Measurements from ENCODE around the gene PKNOX2. TPM values are rescaled to one million over a fixed set of nuclear protein-coding genes. Genes with fewer than 3 reads are reported as not detected.
A peak's percentile ranks its signal among the peaks of the same experiment; 100 is the strongest.

PKNOX2 gene
- total RNA-seq, 1 donor from 2014 or later, result not detected

DNA sequence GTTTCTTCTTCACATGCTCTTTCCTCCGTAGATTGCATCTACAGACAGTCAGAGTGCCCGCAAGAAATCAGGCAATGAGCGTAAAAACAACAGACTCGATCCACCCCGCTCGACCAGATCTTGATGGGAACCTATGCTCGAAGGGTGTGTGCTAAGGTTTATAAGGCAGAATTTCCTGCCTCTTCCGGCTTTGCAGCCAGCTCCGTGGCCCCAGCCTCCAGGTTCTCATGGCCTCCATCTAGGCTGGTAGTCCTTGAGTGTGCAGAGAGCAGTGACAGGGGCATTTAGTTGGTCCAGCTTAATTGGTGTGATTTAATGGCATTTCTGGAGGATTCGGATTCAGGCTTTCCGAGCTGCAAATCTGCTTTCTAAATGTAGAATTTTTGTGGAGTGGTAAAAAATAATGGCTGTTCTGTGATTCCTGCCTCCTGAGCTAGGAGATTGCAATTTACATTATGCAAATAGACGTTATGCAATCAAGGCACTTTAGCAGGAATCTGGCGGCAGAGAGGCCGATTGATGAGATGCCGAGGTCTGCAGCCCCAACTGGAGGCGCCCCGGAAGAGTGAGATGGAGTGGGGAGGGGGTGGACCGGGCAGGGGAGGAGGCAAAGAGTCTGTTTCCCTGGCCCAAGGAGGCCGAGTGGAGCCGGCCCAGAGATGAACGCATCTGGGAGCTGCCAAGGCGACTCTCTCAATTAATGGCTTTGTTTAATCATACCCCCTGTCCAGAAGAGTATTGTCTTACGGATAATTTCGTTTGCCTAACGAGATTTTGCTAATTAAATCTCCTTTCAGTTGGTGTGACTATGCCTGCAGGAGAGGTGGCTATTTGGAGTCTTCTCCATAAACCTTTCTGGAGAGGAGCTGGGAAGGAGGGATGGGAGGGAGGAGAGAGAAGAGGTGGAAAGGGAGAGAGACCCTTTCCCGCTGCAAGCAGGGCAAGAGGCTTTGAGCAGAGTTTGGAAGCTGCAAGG, 75.3 kb downstream of the PKNOX2 start:
- no peak for DNase-seq

DNA sequence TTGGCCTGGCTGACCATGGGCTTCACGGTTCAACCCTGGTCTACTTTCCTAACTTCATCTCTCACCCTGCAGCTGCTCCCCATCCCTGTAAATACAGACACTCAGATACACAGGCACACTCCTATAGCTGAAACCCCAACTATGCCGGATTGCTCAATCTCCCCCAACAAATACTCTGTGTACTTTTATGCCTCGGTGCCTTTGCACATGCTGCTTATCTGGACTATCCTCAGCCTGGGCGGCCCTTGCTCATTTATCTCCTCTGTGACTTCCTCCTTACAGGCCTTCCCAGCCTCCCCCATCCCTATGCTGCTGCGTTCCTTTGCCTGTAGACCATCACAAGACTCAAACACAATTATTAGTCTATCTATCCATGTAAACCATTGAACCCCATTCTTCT, 76.6 kb downstream of the PKNOX2 start:
- DNase-seq, result no peak

DNA sequence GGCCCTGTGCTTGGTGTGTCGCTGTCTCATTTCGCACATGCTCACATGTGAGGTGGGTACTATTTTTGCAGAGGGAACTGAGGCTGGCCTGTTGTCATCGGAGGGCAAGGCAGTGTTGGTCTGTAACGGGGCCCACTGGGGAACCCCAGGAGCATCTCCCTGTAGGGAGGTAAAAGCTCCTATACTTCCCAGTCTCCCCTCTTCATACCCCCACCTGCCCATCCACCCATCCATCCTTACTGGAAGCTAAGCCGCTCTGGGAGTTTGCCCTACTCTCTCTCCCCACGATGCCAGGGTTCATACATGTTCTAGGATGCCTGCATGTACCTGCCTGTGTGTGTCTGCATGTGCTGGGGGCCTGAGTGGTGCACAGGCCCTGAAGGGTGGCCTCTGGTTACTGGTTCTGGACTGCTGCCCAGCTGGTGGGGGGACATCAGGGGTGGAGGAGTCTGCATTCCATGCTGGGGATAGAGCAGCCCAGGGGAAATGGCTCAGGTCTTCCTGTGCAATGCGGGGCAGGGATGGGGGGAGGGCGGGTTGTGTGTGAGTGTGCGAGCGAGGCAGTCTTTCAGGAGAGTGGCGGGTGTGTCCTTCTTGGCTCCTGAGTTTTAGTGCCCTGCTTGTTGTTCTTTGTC, 77.7 kb downstream of the PKNOX2 start:
- no peak for DNase-seq

DNA sequence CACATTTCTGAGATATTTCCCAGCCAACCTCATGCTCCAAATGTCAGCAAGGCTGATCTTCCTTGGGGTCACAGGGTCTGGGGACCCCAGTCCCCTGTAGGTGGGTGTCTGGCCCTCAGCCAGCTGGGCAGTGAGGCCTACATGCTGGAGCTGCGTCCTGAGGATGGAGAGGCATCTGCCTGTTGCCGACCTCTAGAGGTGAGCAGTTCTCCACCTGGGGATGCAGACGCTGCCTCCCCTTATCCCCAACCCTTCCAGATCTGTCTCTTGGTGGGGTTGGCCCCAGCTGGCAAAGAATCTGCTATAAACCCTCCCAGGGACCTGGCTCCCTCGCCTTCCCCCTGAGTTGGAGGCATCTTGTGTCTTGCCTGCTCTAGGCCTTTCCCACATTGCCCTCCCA, 79.6 kb downstream of the PKNOX2 start:
- no peak for DNase-seq

DNA sequence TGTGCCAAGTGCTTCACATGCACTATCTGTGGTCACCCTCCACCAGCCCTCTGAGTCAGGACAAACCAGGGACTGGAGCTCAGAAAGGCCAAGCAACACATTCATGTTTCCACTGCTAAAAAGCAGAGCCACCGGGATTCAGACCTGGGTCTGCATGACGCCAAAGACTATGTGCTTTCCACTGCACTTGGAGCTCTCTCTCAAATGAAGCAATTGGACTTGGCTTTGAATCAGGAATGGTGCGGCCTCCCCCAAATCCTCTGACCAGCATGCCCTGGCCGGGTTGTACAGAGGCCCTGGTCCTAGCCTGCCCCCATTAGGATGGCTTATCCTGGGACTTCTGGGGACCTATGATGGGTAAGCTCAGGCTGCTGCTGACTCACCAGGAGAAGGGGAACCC, 80.7 kb downstream of the PKNOX2 start:
- no peak for DNase-seq

DNA sequence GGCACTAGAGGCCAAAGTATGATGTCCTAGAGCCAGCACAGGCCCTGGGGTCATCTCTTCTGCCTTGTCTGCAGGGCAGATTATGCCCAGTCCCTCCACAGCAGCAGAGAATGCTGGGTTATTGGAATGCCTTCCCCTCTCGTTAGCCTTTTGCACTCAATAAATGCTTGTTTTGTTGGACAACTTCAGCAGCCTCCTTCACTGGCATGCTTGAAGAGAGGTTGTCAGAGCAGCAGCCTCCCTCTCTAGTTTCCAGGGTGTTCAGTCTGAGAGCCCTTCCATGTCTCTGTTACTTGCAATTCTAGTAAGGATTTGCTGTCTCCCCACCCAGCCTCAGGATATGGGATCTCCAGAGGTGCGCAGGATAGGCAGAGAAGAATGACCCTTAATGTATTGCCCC, 82.9 kb downstream of the PKNOX2 start:
- no peak for DNase-seq

DNA sequence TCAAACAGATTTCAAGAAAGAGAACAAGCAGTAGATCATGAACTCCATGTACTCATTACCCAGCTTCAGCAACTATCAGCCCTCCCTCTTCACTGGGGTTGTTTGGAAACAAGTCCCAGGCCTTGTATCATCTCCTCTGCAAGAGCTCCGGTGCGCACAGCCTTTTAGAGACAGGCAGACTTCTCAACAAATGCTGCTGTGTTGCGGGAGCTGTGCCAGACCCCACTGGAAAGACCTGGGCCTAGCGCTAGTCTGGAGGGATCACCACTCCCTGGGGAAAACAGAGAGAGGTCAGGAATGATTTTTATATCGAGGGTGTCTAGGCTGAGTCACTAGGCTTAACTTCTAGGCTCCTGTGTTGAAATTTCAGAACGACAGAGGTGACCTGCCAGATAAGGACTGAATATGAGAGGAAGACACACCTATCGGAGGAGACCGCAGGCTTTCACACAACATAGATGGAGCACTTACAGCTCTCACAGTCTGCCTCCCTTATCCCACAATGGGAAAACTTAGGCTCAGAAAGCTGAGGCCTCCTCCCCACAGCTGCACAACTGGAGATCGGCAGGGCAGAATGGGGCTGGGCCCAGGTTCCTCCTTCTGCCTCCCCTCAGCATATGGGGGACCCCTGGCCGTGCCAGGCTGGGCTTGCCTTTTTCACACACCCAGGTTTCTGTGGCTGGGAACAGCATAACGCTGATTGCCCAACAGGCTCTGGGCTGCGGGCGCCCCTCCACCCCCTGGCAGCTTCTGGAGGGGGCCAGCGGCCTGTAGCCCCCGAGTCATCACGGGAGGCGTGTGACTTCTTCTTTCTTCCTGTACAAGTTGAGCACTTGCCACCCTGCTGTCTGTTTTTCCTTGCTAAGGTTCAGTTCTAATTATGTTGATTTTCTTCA, 86.0 kb downstream of the PKNOX2 start:
- no peak for DNase-seq

DNA sequence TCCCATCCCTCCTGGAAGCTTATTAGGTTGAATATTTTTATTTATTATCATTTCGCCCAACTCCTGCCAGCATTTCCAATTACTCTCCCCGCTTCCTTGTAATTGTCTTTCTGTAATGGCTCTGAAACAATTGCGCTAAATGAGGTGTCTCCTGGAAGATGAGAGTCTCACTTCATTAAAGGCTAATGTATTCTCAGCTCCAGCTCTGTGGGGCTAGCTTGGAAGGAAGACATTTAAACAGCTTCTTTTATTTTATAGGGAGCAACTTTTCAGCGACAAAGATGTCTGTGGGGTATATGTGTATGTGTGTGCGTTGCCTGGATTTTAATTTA, 86.6 kb downstream of the PKNOX2 start:
- no peak for DNase-seq

DNA sequence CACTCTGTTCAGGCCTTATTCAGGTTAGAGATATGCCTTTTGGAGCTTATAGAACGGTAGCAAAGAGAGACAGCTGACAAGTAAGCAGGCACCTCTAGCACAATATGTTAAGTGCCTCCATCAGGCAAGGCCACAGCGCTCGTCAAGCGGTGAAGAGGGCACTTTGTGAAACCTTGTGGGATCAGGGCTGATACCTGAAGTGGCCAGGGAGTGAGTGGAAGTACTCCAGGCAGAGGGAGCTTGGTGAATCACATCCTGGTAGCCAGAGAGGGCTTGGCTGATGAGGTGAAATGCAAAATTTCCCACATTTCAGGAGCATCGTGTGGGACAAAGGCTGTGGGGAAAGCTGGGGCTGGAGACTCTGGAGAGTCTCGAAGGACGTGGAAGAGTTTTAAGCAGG, 87.4 kb downstream of the PKNOX2 start:
- DNase-seq, result no peak

DNA sequence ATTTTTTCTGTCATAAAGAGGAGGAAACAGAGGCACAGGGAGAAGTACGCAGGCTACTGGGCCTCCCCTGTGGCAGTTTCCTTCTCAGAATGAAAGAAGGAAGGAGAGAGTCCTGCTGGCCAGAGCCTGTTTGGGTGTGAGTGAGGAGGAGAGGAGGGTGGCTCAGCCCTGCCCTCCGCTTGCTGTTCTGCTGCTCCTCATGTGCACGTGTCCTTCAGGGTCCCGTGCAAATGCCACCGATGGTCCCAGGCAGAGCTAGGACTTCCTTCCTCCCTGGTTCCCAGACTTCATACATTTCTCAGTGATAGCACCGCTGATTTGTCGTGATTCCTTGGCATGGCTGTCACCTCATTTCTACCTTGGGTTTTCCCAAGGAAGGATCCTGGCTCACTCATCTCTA, 88.7 kb downstream of the PKNOX2 start:
- no peak for DNase-seq

DNA sequence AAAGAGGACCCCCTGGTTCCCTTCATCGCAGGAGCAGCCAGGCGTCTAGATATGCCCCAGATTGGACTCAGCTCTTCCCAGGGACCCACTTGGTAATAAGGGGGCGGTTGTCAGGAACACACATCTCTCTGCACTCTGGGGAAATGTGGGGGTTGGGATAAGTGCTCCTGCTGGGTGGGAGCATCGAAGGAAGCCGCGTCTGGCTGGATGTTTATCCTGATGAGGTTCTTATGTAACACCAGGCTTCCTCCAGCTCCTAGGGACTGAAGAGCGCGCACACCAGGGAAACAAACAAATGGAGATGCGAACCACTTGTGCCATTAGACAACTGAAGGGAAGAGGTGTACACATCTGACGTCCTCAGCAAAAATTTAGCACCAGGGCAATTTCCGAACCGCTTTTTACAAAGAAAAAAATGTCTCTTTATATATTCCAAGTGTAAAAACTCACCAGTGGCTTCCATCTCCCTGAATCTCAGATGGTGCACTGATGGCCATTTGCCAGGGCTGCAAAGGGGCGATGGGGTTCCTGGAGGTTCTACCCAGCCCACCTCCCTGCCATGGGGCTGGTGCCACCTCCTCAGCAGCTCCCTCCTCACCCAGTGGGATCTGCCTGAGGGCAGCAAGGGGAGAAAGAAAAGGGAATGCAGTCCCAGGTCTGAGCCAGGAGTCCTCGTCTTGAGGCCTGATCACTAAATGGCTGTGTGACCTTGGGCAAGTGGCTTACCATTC, 89.4 kb downstream of the PKNOX2 start:
- DNase-seq, result no peak

DNA sequence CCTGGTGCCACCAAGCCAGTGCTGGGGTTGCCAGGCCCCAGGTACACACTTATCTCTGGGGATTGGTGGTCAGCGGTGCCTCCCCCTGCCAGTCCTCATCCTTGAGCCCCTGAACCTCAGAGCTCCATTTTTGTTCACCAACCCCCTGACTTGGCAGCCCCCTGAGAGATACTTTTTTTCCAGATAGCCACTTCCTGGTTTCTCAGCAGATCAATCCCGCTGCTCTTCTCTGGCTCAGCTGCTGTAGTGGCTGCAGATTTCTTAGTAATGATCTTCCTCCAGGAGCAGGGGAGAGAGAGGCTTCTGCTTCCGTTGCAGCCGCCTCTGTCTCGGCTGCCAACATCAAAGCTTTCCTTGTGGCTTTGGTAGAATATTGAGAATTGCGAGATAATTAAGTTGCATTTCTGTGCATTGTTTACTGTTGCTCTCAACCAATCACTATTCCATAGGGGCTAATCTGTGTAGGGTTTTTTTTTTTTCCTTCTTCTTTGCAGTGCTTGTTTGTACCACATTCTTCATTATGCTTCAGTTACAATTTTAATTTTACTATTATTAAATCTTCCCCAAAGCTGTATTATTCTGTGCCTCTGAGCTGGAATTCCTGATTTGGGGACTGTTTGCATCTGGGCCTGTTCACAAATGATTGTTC, 92.1 kb downstream of the PKNOX2 start:
- DNase-seq, result no peak

DNA sequence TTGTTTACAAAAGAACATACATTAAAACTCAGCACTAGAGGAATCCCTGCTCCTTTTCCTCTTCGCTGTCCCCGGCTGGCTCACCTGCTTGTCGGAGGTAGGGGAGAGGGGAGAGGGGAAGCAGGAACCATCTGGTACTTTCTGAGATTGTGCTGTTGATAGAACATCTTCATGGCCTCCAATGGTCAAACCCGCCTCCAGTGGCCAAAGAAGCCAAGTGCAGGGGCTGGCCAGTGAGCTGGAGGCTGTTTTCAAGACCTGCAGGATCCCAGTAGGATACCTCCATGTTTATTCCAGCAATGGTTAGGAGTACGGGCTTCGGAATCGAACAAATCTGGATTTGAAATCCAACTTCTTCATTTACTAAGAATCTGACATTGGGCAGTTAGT, 92.6 kb downstream of the PKNOX2 start:
- peak; percentile 20 for DNase-seq

DNA sequence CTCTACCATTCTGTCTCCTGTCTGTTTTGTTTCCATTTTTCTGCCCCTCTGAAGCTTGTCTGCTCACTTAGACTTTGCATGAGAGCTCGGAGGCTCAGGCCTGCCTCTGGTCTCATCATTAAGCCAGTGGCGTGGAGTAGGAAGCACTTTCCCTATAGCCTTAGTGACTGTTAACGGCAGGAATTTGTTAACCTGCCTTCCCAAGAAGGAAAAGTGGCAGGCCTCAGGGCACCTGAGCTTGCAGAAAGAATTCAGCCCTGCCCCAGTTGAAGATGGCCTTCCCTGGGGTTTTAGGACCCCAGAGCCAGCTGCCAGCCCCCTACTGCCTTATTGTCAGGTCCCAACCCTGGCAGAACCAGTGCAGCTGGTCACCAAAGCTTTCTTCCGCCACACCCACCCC, 93.2 kb downstream of the PKNOX2 start:
- DNase-seq, result no peak

DNA sequence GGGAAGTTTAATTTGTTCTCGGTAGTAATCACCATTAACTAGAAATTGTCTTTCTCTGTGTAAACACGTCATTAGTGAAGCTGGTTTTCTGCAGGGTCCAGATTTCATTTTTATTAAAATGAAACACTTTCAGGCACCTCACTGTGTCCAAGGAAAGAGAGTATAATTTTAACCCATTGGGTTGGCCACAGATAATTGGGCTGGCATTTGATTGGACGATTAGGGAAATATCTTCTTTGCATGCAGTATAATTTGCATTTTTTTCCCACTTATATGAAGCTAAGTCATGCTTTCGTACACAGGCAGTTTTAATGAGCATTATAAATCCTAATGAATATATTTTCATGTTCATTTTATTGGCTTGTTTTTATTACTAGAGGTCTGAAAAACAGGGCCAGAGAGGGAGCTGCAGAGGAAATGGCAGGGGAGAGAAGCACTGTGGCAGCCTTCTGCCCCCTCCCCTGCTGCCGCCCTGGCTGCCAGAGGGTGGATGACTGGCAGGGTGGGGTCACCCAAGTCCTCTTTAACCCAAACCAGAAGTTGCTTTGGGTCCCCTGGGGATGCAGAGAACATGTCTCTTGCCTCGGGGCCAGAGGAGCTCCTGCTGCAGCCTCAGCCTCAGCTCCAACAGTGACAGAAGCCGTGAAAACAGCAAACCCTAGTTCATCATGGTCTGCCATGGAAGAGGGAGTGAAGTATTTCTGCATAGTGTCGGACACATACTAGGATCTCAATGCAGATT, 93.9 kb downstream of the PKNOX2 start:
- no peak for DNase-seq

DNA sequence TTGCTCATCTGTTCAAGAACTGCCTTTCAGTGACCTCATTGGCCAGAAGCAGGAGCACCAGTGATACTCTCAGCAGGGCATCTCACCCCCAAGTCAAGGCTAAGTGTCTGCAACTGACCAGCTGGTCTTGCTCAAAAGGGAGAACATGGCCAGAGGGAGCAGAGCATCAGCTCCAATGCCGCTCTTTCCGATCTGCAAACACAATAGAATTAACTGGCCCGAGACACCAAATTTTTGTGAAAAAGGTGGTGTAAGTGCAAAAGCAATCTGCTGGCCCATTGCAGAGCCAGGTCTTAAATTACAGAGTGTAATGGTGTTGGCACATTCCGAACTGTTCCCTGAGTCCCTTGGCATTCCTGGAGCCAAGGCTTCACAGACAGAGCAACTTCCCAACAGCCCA, 97.0 kb downstream of the PKNOX2 start:
- no peak for DNase-seq

DNA sequence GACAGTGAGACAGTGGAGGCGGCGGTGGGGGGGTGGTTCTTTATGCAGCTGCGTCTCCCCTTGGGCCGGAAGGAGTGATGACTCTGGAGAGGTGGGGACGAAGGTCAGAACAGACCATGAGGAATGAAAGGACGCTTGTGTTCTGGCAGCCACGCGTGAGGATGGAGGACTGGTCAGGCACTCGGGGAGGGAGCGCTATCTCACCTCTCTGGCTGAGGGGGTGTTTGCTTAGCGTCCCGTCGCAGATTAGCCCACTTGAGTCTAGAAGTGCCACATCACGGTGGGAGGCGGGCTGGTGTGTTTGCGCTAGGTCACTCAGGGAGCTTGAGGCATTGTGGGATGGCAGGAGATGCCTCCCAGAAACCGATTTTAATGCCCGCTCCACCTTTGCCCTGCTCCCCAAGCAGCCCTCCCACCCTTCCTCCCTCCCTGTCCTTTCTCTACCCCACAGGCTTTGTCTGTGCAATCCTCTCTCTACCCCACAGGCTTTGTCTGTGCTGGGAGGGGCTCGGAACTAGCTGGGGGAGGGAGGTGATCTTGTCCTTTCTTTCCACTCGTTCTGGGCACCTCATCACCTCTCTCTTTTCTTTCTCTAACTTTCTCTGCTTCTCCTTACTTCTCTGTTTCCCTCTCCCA, 97.8 kb downstream of the PKNOX2 start:
- DNase-seq, result no peak

DNA sequence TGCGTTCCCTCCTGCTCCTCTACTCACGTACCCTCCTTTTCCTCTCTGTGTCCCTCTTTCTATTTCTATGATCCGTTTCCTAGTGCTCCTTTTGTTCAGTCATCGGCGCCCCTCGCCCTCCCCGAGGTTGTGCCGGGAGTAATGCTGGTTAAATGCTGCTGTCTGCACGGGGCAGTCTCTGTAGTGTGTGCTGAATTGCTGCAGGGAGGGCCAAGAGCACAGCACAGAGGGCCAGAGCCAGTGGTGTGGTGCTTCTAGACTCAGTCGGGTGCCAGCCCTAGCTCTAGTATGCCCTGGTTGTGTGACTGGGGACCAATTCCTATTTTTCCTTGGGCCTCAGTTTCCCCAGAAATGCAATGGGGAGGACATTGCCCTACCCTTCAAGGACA, 98.3 kb downstream of the PKNOX2 start:
- DNase-seq, result no peak

DNA sequence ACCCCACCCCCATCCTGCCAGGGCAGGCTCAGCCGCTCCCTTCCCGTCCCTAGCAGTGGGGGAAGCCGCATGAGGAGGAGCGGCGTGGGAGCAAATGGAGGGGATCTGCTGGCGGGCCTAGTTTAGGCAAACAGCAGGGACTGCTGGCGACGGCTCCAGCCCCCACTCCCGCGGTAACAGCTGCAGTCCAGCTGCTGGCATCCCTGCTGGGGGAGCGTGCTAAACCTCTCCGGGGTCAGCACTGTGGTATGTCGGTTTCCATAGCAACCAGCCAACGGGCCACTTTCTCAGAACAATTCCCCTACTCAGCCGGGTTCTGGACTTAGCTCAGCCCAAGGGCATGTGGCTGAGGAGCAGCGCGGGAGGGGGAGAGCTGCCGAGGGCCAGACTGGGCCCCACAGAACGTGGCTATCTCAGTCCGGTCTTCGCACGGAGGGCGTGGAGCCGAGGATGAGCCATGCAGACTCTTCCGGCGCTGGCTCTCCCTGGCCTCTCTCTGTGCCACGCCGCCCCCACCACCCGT, 98.8 kb downstream of the PKNOX2 start:
- DNase-seq, result peak; percentile 46
